ENCODE results near the gene PLA2G2F. TPM values are rescaled to one million over a fixed set of nuclear protein-coding genes. Genes with fewer than 3 reads are reported as not detected.
A peak's percentile ranks its signal among the peaks of the same experiment; 100 is the strongest.

Gene PLA2G2F
- total and polyA plus RNA-seq, 2 of the 13 experiments (the other 11 are each of a cell fraction or from before 2014, with no cell fraction given), result not detected

DNA sequence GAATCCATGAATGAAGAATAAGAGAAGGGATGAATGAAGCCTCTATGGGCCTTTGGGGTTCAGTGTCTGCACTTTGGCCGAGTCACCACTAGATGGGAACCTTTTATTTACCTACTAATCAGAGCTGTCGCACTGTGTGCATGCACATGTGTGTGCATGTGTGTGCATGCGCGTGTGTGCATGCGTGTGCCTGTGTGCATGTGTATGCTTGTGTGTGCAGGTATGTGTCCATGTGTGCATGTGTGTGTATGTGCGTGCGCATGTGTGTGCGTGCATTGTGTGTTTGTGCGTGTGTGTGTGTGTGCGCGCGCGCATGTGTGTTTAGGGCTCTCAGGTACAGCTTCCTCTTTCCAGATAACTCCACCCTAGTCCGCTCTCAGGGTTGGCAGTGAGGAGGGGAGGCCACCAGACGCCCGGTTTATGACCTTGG is 26.4 kb downstream of the PLA2G2F start:
- BruUV-seq (replicated peaks), result no TSS peak
- H4K20me1 ChIP-seq (ENCODE audit: insufficient read depth, low read length), result no peaks in the 10 kb centered on the region
- ChIA-PET CTCF (ENCODE audit: low intra/inter-chr PET ratio, low total read pairs) (no interaction called here), POLR2A (no interaction called here)
- WGBS (ENCODE audit: low lambda C conversion rate), result 26% methylated on average over 4 of the region's 16 CpGs
- no peak overlapping the region for H2AFZ ChIP-seq (ENCODE audit: low read length)
- ATAC-seq (peak; percentile 71), FAIRE-seq (peak; percentile 15), DNase-seq (ENCODE audit: low spot score) (peak; percentile 35)
- H3K4me2 ChIP-seq (ENCODE audit: low read depth, low read length), result no peak overlapping the region
- H3K4me1 ChIP-seq (ENCODE audit: insufficient read depth, low read length), result no peaks in the 10 kb centered on the region
- H3K9me3 ChIP-seq (ENCODE audit: low read length), result peaks cover 10% of the 10 kb centered on the region
- H3K36me3 ChIP-seq (replicated peaks in 1 of 2; ENCODE audit: control insufficient read depth in 1 of 2, insufficient read depth in 2 of 2, low read length in 2 of 2), result no peaks in the 10 kb centered on the region
- intact Hi-C loops (cut with micrococcal nuclease; ENCODE audit: unreplicated experiment), result no loop called here
- H3K27me3 ChIP-seq (ENCODE audit: control insufficient read depth in 1 of 2, insufficient read depth in 2 of 2, low read length in 2 of 2), result peaks cover 2 to 31% of the 10 kb centered on the region in 2 experiments; a peak in 3 of 5 replicates
- H3K4me3 ChIP-seq (replicated peaks in 1 of 3; ENCODE audit: insufficient read depth in 1 of 3, low read depth in 2 of 3, low read length in 3 of 3), result no peak overlapping the region
- H3K9ac ChIP-seq (ENCODE audit: insufficient read depth, low read depth, low read length), result no peak overlapping the region
- H3K79me2 ChIP-seq (ENCODE audit: insufficient read depth, low read length), result no peaks in the 10 kb centered on the region
- in situ Hi-C loops (cut with HindIII; ENCODE audit: extremely low pct_ligation_motif_present, low pct_unique_long_range_greater_than_20kb), result no loop called here
- TF ChIP-seq ZMYM3 (CRISPR knock-in tag; IDR thresholded peaks at IDR 0.05), result no peak
- peak; percentile 44; the same call in 1 of the 2 replicates for TF ChIP-seq STAG1 (CRISPR knock-in tag; IDR thresholded peaks at IDR 0.05)
- no peak for TF ChIP-seq ZNF577 (CRISPR knock-in tag; IDR thresholded peaks at IDR 0.05; ENCODE audit: borderline replicate concordance, low read depth)
- TF ChIP-seq REPIN1 (CRISPR knock-in tag; IDR thresholded peaks at IDR 0.05; ENCODE audit: borderline replicate concordance, low read depth), result no peak
- TF ChIP-seq, protein P1, sequence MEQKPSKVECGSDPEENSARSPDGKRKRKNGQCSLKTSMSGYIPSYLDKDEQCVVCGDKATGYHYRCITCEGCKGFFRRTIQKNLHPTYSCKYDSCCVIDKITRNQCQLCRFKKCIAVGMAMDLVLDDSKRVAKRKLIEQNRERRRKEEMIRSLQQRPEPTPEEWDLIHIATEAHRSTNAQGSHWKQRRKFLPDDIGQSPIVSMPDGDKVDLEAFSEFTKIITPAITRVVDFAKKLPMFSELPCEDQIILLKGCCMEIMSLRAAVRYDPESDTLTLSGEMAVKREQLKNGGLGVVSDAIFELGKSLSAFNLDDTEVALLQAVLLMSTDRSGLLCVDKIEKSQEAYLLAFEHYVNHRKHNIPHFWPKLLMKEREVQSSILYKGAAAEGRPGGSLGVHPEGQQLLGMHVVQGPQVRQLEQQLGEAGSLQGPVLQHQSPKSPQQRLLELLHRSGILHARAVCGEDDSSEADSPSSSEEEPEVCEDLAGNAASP (CRISPR knock-in tag; IDR thresholded peaks at IDR 0.05; ENCODE audit: borderline replicate concordance), result no peak
- TF ChIP-seq, protein P2, sequence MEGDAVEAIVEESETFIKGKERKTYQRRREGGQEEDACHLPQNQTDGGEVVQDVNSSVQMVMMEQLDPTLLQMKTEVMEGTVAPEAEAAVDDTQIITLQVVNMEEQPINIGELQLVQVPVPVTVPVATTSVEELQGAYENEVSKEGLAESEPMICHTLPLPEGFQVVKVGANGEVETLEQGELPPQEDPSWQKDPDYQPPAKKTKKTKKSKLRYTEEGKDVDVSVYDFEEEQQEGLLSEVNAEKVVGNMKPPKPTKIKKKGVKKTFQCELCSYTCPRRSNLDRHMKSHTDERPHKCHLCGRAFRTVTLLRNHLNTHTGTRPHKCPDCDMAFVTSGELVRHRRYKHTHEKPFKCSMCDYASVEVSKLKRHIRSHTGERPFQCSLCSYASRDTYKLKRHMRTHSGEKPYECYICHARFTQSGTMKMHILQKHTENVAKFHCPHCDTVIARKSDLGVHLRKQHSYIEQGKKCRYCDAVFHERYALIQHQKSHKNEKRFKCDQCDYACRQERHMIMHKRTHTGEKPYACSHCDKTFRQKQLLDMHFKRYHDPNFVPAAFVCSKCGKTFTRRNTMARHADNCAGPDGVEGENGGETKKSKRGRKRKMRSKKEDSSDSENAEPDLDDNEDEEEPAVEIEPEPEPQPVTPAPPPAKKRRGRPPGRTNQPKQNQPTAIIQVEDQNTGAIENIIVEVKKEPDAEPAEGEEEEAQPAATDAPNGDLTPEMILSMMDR (CRISPR knock-in tag; IDR thresholded peaks at IDR 0.05), result peak; percentile 57
- no peak for TF ChIP-seq ATF7 (IDR thresholded peaks at IDR 0.05)
- no peak for TF ChIP-seq ATF7 (CRISPR knock-in tag; IDR thresholded peaks at IDR 0.05)
- TF ChIP-seq, protein P3, sequence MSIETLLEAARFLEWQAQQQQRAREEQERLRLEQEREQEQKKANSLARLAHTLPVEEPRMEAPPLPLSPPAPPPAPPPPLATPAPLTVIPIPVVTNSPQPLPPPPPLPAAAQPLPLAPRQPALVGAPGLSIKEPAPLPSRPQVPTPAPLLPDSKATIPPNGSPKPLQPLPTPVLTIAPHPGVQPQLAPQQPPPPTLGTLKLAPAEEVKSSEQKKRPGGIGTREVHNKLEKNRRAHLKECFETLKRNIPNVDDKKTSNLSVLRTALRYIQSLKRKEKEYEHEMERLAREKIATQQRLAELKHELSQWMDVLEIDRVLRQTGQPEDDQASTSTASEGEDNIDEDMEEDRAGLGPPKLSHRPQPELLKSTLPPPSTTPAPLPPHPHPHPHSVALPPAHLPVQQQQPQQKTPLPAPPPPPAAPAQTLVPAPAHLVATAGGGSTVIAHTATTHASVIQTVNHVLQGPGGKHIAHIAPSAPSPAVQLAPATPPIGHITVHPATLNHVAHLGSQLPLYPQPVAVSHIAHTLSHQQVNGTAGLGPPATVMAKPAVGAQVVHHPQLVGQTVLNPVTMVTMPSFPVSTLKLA (IDR thresholded peaks at IDR 0.05), result peak; percentile 82
- no peak for TF ChIP-seq FOXA1 (IDR thresholded peaks at IDR 0.05)
- TF ChIP-seq FOXA1 (CRISPR knock-in tag; IDR thresholded peaks at IDR 0.05), result peak; percentile 57
- no peak overlapping the region for H3K27ac ChIP-seq (ENCODE audit: extremely low read length, insufficient read depth, low read length)
